K562 (cell line): ENCODE measurements around the gene STX12. TPM values are rescaled to one million over a fixed set of nuclear protein-coding genes. Genes with fewer than 3 reads are reported as not detected.

ENCODE experiments used
- C11orf30 ChIP-seq: fragments of 450-650 bp; IDR thresholded peaks from 2 replicates; pipeline ENCODE4 v1.6.1; 2016; ENCODE audit warnings: low read depth, mild to moderate bottlenecking
- PHF20 ChIP-seq: fragments of 450-650 bp; IDR thresholded peaks from 2 replicates; pipeline ENCODE4 v1.6.1; 2018; ENCODE audit not compliant: partially characterized antibody
- POLR2A ChIP-seq: fragments of 450-650 bp; conservative IDR thresholded peaks from 2 replicates; pipeline ENCODE4 v1.6.1; 2016
- SP1 ChIP-seq: sonication (generic); formaldehyde crosslinking; IDR thresholded peaks from 2 replicates; pipeline ENCODE4 v1.8.1; 2022; ENCODE audit warnings: mild to moderate bottlenecking, missing genetic modification reagents
- TAF1 ChIP-seq: IDR thresholded peaks from 2 replicates; pipeline ENCODE4 v1.6.1; 2011; ENCODE audit warnings: mild to moderate bottlenecking, low read length, moderate library complexity; ENCODE audit not compliant: insufficient read depth, control insufficient read depth, severe bottlenecking; ENCODE audit errors: extremely low read depth
- ZNF133 ChIP-seq: fragments of 250-450 bp; sonication (Bioruptor Pico); IDR thresholded peaks from 2 replicates; pipeline ENCODE4 v1.4.0; 2020; ENCODE audit warnings: mild to moderate bottlenecking
- ZNF165 ChIP-seq: fragments of 250-450 bp; sonication (Bioruptor Pico); IDR thresholded peaks from 2 replicates; pipeline ENCODE4 v1.4.0; 2020; ENCODE audit warnings: borderline replicate concordance
- polyA plus RNA-seq, 8 experiments: library from polyadenylated mRNA; depleted of rRNA in 4 of 8; stranded (reverse) in 5 of 8; unstranded in 3 of 8; fragments of >200 nt; fragmentation: Nextera tagmentation in 2 of 8; fragmentation: Illumina TruSeq in 1 of 8; extraction: Ambion mirVana in 2 of 8; extraction: Trizol in 1 of 8; gene quantifications; 2 replicates each; pipeline versions ENCODE4 v1.2.1 to v1.2.3, GENCODE V29; 2011 to 2014; ENCODE audit warnings: inconsistent platforms in 1 of 8, missing spikeins in 1 of 8
- total RNA-seq, 7 experiments: library from RNA; depleted of rRNA in 6 of 7; stranded (reverse); fragments of >200 nt in 6 of 7; fragmentation: Illumina TruSeq in 2 of 7; extraction: Trizol in 2 of 7; gene quantifications; 2 replicates each; pipeline versions ENCODE4 v1.2.1 to v1.2.3, GENCODE V29; 2011 to 2021; ENCODE audit warnings: low replicate concordance in 1 of 7
- TF ChIP-seq, protein P1 (sequence below): fragments of 450-650 bp; IDR thresholded peaks from 2 replicates; pipeline ENCODE4 v1.6.1; 2016; ENCODE audit warnings: low read depth
- TF ChIP-seq, protein P2 (sequence below): IDR thresholded peaks from 2 replicates; pipeline ENCODE4 v1.6.1; 2016; ENCODE audit warnings: missing genetic modification characterization, missing compliant biosample characterization
- TF ChIP-seq, protein P3 (sequence below), 2 experiments: fragments of 450-650 bp; conservative IDR thresholded peaks; 2 replicates each; pipeline ENCODE4 v1.6.1; 2017; ENCODE audit warnings: mild to moderate bottlenecking in 2 of 2, moderate library complexity in 2 of 2
- TF ChIP-seq, protein P4 (sequence below): sonication (generic); formaldehyde crosslinking; IDR thresholded peaks from 2 replicates; pipeline ENCODE4 v1.8.0; 2023; ENCODE audit warnings: mild to moderate bottlenecking, missing genetic modification reagents

STX12 gene
- total and polyA plus RNA-seq, 9 of the 15 experiments (the other 6 are each of a cell fraction or from before 2014, with no cell fraction given) = 16.9 to 31.3 (median 25.7) TPM

DNA sequence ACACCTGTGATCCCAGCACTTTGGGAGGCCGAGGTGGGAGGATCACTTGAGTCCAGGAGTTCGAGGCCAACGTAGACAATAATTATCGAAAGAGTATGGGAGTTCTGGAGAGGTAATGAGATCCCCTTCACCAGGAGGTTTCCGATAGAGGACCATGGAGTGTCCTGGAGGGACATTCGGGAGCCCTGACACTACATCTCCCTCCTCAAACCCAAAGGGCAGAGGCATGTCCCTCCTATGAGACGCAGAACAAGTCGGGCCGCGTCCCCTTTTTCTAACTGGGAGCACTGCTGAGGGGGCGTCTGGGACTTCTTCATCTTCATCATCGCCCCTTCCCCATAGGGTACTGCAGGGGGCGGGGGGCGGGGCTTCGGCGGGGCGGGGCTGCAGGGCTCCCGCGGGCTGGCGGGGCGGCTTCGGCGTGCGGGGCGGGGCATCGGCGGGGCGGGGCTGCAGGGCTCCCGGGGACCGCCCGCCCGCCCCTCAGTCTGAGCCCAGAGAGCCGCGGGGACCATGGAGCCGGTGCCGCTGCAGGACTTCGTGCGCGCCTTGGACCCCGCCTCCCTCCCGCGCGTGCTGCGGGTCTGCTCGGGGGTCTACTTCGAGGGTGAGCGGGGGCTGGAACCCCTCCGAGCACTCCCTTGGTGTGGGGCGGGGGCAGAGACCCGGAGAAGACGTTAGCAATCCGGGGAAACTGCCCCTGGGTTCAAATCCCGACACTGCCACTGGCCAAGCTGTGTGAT, 99.2 kb downstream of the STX12 start, which contains the start of gene THEMIS2 (continued):
- TF ChIP-seq, protein P1, sequence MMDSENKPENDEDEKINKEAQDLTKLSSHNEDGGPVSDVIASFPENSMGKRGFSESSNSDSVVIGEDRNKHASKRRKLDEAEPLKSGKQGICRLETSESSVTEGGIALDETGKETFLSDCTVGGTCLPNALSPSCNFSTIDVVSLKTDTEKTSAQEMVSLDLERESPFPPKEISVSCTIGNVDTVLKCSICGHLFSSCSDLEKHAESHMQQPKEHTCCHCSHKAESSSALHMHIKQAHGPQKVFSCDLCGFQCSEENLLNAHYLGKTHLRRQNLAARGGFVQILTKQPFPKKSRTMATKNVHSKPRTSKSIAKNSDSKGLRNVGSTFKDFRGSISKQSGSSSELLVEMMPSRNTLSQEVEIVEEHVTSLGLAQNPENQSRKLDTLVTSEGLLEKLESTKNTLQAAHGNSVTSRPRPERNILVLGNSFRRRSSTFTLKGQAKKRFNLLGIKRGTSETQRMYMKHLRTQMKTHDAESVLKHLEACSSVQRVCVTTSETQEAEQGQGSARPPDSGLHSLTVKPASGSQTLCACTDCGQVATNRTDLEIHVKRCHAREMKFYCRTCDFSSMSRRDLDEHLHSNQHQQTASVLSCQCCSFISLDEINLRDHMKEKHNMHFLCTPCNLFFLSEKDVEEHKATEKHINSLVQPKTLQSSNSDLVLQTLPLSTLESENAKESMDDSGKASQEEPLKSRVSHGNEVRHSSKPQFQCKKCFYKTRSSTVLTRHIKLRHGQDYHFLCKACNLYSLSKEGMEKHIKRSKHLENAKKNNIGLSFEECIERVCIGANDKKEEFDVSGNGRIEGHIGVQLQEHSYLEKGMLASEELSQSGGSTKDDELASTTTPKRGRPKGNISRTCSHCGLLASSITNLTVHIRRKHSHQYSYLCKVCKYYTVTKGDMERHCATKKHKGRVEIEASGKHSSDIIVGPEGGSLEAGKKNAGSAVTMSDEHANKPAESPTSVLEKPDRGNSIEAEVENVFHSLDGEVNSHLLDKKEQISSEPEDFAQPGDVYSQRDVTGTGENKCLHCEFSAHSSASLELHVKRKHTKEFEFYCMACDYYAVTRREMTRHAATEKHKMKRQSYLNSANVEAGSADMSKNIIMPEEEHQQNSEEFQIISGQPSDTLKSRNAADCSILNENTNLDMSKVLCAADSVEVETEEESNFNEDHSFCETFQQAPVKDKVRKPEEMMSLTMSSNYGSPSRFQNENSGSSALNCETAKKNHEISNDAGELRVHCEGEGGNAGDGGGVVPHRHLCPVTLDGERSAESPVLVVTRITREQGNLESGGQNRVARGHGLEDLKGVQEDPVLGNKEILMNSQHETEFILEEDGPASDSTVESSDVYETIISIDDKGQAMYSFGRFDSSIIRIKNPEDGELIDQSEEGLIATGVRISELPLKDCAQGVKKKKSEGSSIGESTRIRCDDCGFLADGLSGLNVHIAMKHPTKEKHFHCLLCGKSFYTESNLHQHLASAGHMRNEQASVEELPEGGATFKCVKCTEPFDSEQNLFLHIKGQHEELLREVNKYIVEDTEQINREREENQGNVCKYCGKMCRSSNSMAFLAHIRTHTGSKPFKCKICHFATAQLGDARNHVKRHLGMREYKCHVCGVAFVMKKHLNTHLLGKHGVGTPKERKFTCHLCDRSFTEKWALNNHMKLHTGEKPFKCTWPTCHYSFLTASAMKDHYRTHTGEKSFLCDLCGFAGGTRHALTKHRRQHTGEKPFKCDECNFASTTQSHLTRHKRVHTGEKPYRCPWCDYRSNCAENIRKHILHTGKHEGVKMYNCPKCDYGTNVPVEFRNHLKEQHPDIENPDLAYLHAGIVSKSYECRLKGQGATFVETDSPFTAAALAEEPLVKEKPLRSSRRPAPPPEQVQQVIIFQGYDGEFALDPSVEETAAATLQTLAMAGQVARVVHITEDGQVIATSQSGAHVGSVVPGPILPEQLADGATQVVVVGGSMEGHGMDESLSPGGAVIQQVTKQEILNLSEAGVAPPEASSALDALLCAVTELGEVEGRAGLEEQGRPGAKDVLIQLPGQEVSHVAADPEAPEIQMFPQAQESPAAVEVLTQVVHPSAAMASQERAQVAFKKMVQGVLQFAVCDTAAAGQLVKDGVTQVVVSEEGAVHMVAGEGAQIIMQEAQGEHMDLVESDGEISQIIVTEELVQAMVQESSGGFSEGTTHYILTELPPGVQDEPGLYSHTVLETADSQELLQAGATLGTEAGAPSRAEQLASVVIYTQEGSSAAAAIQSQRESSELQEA = no peak
- TF ChIP-seq, protein P2, sequence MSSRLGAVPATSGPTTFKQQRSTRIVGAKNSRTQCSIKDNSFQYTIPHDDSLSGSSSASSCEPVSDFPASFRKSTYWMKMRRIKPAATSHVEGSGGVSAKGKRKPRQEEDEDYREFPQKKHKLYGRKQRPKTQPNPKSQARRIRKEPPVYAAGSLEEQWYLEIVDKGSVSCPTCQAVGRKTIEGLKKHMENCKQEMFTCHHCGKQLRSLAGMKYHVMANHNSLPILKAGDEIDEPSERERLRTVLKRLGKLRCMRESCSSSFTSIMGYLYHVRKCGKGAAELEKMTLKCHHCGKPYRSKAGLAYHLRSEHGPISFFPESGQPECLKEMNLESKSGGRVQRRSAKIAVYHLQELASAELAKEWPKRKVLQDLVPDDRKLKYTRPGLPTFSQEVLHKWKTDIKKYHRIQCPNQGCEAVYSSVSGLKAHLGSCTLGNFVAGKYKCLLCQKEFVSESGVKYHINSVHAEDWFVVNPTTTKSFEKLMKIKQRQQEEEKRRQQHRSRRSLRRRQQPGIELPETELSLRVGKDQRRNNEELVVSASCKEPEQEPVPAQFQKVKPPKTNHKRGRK (tag) = no peak
- TF ChIP-seq ZNF133 = no peak
- TF ChIP-seq POLR2A = peak; percentile 54; the same call in 1 of the 2 replicates
- TF ChIP-seq PHF20 = no peak
- 0 out of 2 replicates have a peak, but pooled peaks have one; percentile 49 for TF ChIP-seq ZNF165 (CRISPR knock-in tag)
- TF ChIP-seq, protein P3, sequence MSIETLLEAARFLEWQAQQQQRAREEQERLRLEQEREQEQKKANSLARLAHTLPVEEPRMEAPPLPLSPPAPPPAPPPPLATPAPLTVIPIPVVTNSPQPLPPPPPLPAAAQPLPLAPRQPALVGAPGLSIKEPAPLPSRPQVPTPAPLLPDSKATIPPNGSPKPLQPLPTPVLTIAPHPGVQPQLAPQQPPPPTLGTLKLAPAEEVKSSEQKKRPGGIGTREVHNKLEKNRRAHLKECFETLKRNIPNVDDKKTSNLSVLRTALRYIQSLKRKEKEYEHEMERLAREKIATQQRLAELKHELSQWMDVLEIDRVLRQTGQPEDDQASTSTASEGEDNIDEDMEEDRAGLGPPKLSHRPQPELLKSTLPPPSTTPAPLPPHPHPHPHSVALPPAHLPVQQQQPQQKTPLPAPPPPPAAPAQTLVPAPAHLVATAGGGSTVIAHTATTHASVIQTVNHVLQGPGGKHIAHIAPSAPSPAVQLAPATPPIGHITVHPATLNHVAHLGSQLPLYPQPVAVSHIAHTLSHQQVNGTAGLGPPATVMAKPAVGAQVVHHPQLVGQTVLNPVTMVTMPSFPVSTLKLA (conservative IDR thresholded peaks at IDR 0.05) = peak in 1 of 2 experiments; percentile 37; a peak in 1 of 4 replicates
- peak; percentile 78 for TF ChIP-seq SP1 (CRISPR knock-in tag)
- TF ChIP-seq TAF1 = peak; percentile 36
- TF ChIP-seq C11orf30 = no peak
- TF ChIP-seq, protein P4, sequence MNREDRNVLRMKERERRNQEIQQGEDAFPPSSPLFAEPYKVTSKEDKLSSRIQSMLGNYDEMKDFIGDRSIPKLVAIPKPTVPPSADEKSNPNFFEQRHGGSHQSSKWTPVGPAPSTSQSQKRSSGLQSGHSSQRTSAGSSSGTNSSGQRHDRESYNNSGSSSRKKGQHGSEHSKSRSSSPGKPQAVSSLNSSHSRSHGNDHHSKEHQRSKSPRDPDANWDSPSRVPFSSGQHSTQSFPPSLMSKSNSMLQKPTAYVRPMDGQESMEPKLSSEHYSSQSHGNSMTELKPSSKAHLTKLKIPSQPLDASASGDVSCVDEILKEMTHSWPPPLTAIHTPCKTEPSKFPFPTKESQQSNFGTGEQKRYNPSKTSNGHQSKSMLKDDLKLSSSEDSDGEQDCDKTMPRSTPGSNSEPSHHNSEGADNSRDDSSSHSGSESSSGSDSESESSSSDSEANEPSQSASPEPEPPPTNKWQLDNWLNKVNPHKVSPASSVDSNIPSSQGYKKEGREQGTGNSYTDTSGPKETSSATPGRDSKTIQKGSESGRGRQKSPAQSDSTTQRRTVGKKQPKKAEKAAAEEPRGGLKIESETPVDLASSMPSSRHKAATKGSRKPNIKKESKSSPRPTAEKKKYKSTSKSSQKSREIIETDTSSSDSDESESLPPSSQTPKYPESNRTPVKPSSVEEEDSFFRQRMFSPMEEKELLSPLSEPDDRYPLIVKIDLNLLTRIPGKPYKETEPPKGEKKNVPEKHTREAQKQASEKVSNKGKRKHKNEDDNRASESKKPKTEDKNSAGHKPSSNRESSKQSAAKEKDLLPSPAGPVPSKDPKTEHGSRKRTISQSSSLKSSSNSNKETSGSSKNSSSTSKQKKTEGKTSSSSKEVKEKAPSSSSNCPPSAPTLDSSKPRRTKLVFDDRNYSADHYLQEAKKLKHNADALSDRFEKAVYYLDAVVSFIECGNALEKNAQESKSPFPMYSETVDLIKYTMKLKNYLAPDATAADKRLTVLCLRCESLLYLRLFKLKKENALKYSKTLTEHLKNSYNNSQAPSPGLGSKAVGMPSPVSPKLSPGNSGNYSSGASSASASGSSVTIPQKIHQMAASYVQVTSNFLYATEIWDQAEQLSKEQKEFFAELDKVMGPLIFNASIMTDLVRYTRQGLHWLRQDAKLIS (CRISPR knock-in tag) = no peak; the same call in 1 of the 2 replicates
